Measurements from ENCODE around the gene ZSCAN5C.
"Not testable (repeated sequence)": the region's sequence is repeated elsewhere in the genome, so short reads cannot be mapped to it uniquely, and the experiment has no call there.

Gene ZSCAN5C

DNA sequence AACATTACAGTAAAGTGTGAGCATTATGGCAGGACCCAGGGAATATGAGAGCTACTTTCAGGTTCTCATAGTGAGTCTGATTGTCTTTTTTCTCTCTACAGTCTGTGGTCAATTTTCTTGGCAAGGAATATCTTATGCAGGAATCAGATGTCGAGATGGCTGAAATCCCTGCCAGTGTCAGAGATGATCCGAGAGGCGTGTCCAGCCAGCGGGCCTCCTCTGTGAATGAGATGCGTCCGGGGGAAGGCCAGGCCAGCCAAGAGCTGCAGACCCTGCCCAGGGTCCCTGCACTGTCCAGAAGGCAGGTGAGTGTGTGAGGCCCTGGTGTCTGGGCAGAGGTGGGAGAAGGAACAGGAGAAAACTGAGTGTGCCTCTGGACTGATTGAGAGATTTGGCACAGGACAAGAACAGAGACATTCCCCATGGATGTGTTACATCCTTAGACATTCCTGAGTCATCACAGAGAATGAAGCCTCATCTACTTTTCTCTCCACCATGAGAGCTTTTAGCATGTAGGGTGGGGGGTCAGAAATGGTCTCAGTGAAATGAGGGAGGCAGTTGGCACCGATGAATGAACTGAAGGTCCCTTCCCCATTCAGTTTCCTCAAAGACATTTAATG is 43.2 kb downstream of the ZSCAN5C start:
- no peak for DNase-seq (ENCODE audit: low read depth in 1 of 2, low spot score in 1 of 2)

DNA sequence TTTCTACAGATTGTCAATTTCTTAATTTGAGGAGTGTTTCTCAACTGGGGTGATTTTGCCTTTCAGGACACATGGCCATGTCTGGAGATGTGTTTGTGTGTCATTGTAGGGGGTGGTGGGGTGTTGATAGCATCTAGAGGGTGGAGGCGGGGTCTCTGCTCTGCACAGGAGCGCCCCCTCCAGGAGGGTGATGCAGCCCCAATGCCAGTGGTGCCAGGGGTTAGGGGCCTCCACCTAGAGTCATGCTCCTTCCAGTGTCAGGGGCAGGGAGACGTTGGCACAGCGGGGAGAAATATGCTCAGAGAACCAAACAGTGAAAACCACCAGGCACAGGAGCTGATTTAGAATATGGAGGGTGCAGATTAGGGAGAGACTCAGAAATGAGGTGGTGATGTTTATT is 43.7 kb downstream of the ZSCAN5C start:
- not testable (repeated sequence) for DNase-seq (ENCODE audit: low read depth in 1 of 2, low spot score in 1 of 2); H3K27me3 ChIP-seq (ENCODE audit: insufficient read depth, poor library complexity, severe bottlenecking); H3K4me3 ChIP-seq (replicated peaks; ENCODE audit: insufficient read depth, low read length); H3K27ac ChIP-seq (replicated peaks)

More for the DNA sequence above, 43.2 kb downstream of the ZSCAN5C start:
- no peak overlapping the region for H3K4me3 ChIP-seq (replicated peaks; ENCODE audit: insufficient read depth, low read length)
- TF ChIP-seq, protein P1, sequence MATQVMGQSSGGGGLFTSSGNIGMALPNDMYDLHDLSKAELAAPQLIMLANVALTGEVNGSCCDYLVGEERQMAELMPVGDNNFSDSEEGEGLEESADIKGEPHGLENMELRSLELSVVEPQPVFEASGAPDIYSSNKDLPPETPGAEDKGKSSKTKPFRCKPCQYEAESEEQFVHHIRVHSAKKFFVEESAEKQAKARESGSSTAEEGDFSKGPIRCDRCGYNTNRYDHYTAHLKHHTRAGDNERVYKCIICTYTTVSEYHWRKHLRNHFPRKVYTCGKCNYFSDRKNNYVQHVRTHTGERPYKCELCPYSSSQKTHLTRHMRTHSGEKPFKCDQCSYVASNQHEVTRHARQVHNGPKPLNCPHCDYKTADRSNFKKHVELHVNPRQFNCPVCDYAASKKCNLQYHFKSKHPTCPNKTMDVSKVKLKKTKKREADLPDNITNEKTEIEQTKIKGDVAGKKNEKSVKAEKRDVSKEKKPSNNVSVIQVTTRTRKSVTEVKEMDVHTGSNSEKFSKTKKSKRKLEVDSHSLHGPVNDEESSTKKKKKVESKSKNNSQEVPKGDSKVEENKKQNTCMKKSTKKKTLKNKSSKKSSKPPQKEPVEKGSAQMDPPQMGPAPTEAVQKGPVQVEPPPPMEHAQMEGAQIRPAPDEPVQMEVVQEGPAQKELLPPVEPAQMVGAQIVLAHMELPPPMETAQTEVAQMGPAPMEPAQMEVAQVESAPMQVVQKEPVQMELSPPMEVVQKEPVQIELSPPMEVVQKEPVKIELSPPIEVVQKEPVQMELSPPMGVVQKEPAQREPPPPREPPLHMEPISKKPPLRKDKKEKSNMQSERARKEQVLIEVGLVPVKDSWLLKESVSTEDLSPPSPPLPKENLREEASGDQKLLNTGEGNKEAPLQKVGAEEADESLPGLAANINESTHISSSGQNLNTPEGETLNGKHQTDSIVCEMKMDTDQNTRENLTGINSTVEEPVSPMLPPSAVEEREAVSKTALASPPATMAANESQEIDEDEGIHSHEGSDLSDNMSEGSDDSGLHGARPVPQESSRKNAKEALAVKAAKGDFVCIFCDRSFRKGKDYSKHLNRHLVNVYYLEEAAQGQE (IDR thresholded peaks at IDR 0.05; ENCODE audit: insufficient replicate concordance, low read depth), result no peak
- TF ChIP-seq POLR2AphosphoS5 (IDR thresholded peaks at IDR 0.05; ENCODE audit: low read depth), result no peak
- no peak for TF ChIP-seq SPI1 (IDR thresholded peaks at IDR 0.05; ENCODE audit: borderline replicate concordance, low read depth)
- no peak for TF ChIP-seq GABPA (IDR thresholded peaks at IDR 0.05; ENCODE audit: low read depth)
- TF ChIP-seq, protein P2, sequence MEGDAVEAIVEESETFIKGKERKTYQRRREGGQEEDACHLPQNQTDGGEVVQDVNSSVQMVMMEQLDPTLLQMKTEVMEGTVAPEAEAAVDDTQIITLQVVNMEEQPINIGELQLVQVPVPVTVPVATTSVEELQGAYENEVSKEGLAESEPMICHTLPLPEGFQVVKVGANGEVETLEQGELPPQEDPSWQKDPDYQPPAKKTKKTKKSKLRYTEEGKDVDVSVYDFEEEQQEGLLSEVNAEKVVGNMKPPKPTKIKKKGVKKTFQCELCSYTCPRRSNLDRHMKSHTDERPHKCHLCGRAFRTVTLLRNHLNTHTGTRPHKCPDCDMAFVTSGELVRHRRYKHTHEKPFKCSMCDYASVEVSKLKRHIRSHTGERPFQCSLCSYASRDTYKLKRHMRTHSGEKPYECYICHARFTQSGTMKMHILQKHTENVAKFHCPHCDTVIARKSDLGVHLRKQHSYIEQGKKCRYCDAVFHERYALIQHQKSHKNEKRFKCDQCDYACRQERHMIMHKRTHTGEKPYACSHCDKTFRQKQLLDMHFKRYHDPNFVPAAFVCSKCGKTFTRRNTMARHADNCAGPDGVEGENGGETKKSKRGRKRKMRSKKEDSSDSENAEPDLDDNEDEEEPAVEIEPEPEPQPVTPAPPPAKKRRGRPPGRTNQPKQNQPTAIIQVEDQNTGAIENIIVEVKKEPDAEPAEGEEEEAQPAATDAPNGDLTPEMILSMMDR (IDR thresholded peaks at IDR 0.05; ENCODE audit: insufficient read depth, low read length), result no peak
- no peak overlapping the region for H3K27ac ChIP-seq (replicated peaks)
- H3K27me3 ChIP-seq (ENCODE audit: insufficient read depth, poor library complexity, severe bottlenecking), result no peaks in the 10 kb centered on the region

DNA sequence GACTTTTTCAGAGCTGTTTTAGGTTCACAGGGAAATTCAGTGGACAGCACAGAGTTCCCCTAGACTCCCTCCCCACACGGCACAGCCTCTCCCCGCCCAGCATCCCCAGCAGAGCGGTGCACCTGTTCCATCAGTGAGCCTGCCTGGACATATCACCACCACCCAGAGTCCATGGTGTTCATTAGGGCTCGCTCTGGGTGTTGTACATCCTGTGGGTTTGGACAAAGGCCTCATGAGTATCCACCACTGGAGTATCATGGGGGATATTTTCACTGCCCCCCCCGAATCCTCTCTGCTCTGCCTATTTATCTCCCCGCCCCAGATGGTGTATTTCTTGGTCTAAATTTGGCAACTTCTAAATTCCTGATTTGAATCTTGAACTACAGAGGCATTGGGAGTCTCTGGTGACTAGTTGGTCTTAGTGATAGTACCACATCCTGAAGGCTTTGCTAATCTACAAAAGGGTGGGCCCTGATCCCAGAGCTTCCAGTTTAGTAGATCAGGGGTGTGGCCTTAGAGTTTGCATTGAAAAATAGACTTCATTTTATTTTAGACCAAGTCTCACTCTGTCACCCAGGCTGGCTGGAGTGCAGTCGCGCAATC is 46.8 kb downstream of the ZSCAN5C start:
- not testable (repeated sequence) for H3K27me3 ChIP-seq (ENCODE audit: insufficient read depth, poor library complexity, severe bottlenecking); DNase-seq (ENCODE audit: low read depth in 1 of 2, low spot score in 1 of 2); H3K4me3 ChIP-seq (replicated peaks; ENCODE audit: insufficient read depth, low read length); H3K27ac ChIP-seq (replicated peaks)

DNA sequence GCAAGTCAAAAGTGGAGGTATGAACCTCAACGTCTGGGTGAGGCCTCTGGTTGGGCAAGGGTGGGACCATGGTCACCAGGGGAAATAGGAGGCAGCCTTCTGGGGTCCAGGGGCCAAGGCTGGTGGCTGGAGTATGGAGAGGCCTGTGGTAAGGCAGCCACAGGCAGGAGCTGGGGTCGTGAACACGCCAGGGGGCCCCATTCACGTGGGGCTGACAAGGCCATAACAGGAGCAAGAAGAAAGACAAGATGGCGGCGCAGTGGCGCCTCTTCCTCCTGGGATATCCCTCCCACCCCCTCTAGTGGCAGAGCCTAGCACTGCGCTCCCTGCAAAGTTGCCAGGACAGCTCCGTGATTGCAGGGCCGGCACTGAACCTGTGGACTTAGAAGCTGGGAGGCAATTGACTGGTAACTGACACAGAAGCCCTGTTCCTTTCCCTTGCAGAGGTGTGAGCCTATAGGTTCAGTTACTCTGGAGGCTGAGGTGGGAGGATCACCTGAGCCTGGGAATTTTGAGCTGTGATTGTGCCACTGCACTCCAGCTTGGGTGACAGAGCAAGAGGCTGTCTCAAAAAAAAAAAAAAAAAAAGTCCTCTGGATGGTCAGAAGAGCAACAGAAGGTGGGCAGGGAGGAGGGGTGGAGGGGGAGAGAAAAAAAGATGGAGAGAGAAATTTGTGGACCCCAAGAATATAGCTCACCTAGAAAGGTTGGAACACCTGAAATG is 50.8 kb downstream of the ZSCAN5C start:
- no peaks in the 10 kb centered on the region for H3K27me3 ChIP-seq (ENCODE audit: insufficient read depth, poor library complexity, severe bottlenecking)
- DNase-seq (ENCODE audit: low read depth in 1 of 2, low spot score in 1 of 2), result peak; percentile 45 to 73
- TF ChIP-seq, protein P1 (IDR thresholded peaks at IDR 0.05; ENCODE audit: insufficient replicate concordance, low read depth), result no peak
- TF ChIP-seq, protein P2 (IDR thresholded peaks at IDR 0.05; ENCODE audit: insufficient read depth, low read length), result peak; percentile 73
- H3K4me3 ChIP-seq (replicated peaks; ENCODE audit: insufficient read depth, low read length), result no peak overlapping the region
- H3K27ac ChIP-seq (replicated peaks), result no peak overlapping the region
